SK-N-SH (cell line): ENCODE measurements around the gene GAS7. TPM values are rescaled to one million over a fixed set of nuclear protein-coding genes. Genes with fewer than 3 reads are reported as not detected.

Experiments used
- CTCF ChIA-PET: fragments of 300-600, 350-600 bp; formaldehyde crosslinking; extraction: SDS; loops from one replicate; lab custom pipeline; 2021; lab: Yijun Ruan, JAX
- POLR2A ChIA-PET: fragments of 350-600 bp; sonication (Branson Sonifier 250); formaldehyde crosslinking; extraction: SDS; loops from one replicate; lab custom pipeline; 2020; ENCODE audit warnings: antibody characterized with exemption, inconsistent platforms; lab: Yijun Ruan, JAX
- DNase-seq: peaks from one replicate; pipeline ENCODE4 v3.0.0; 2012
- H2AFZ ChIP-seq: fragments of 200-600 bp; sonication (generic); 2 replicates; pipeline ENCODE4 v1.8.1; 2016; ENCODE audit warnings: antibody characterized with exemption, mild to moderate bottlenecking, low read depth
- H3F3A ChIP-seq: fragments of 200-600 bp; sonication (generic); replicated peaks from 2 replicates; pipeline ENCODE3; 2016; ENCODE audit warnings: antibody characterized with exemption, mild to moderate bottlenecking; ENCODE audit not compliant: insufficient read depth
- H3K27ac ChIP-seq, 2 experiments: fragments of 200-500 bp in 1 of 2; fragments of 200-600 bp in 1 of 2; sonication (Bioruptor generic) in 1 of 2; sonication (generic), shearing (Covaris generic) in 1 of 2; 2 replicates each; pipeline versions ENCODE4 v1.5.1 to v1.6.1; 2014 to 2016; ENCODE audit warnings: low read depth in 2 of 2, inconsistent platforms in 1 of 2, low read length in 1 of 2, mild to moderate bottlenecking in 1 of 2, mixed read lengths in 1 of 2
- H3K27me3 ChIP-seq: fragments of 200-600 bp; sonication (generic), shearing (Covaris generic); 2 replicates; pipeline ENCODE4 v1.6.1; 2016; ENCODE audit warnings: mixed run types; ENCODE audit not compliant: insufficient read depth
- H3K36me3 ChIP-seq, 2 experiments: fragments of 200-500 bp in 1 of 2; fragments of 200-600 bp in 1 of 2; sonication (Bioruptor generic) in 1 of 2; sonication (generic) in 1 of 2; replicated peaks in 1 of 2; 2 replicates each; pipeline versions ENCODE3 to v1.5.1; 2014 to 2016; ENCODE audit warnings: low read length in 1 of 2, mild to moderate bottlenecking in 1 of 2; ENCODE audit not compliant: insufficient read depth in 2 of 2, control insufficient read depth in 1 of 2
- H3K4me1 ChIP-seq, 2 experiments: fragments of 200-500 bp in 1 of 2; fragments of 200-600 bp in 1 of 2; sonication (Bioruptor generic) in 1 of 2; sonication (generic), shearing (Covaris generic) in 1 of 2; 2 replicates each; pipeline versions ENCODE4 v1.5.1 to v1.6.1; 2014 to 2016; ENCODE audit warnings: low read depth in 1 of 2, low read length in 1 of 2, mixed run types in 1 of 2; ENCODE audit not compliant: insufficient read depth in 2 of 2, control insufficient read depth in 1 of 2
- H3K4me2 ChIP-seq: fragments of 200-600 bp; sonication (generic), shearing (Covaris generic); 2 replicates; pipeline ENCODE4 v1.6.1; 2017; ENCODE audit warnings: mixed run types
- H3K4me3 ChIP-seq, 2 experiments: fragments of 200-500 bp in 1 of 2; fragments of 200-600 bp in 1 of 2; sonication (Bioruptor generic) in 1 of 2; sonication (generic), shearing (Covaris generic) in 1 of 2; 2 replicates each; pipeline versions ENCODE4 v1.5.1 to v1.8.1; 2014 to 2016; ENCODE audit warnings: low read depth in 2 of 2, inconsistent platforms in 1 of 2, low read length in 1 of 2, mild to moderate bottlenecking in 1 of 2, mixed read lengths in 1 of 2, moderate library complexity in 1 of 2
- H3K79me2 ChIP-seq: fragments of 200-600 bp; sonication (generic); 2 replicates; pipeline ENCODE4 v1.8.1; 2017; ENCODE audit warnings: mild to moderate bottlenecking; ENCODE audit not compliant: insufficient read depth
- H3K9ac ChIP-seq: fragments of 200-600 bp; sonication (generic); 2 replicates; pipeline ENCODE4 v1.6.1; 2017; ENCODE audit warnings: mixed run types
- H3K9me2 ChIP-seq: fragments of 200-600 bp; sonication (generic); 2 replicates; pipeline ENCODE4 v1.6.1; 2017; ENCODE audit warnings: mixed run types
- H3K9me3 ChIP-seq: fragments of 200-600 bp; sonication (generic); 2 replicates; pipeline ENCODE4 v1.6.1; 2017; ENCODE audit warnings: mixed run types, mild to moderate bottlenecking, moderate library complexity
- H4K20me1 ChIP-seq: fragments of 200-600 bp; sonication (generic); 2 replicates; pipeline ENCODE4 v1.6.1; 2017; ENCODE audit warnings: mild to moderate bottlenecking, mixed run types; ENCODE audit not compliant: insufficient read depth
- EP300 ChIP-seq, 2 experiments: IDR thresholded peaks; 2 replicates each; pipeline versions ENCODE4 v1.4.0 to v1.6.1; 2012; ENCODE audit warnings: borderline replicate concordance in 1 of 2, low read depth in 1 of 2, low read length in 1 of 2
- EZH2phosphoT487 ChIP-seq: fragments of 200-600 bp; sonication (generic); IDR thresholded peaks from 2 replicates; pipeline ENCODE4 v1.6.1; 2017; ENCODE audit warnings: low read depth, mixed run types, mild to moderate bottlenecking, antibody characterized with exemption, moderate library complexity, borderline replicate concordance
- FOSL2 ChIP-seq: IDR thresholded peaks from 2 replicates; pipeline ENCODE4 v1.4.0; 2012; ENCODE audit warnings: low read depth, mild to moderate bottlenecking, moderate library complexity, borderline replicate concordance
- FOXM1 ChIP-seq: IDR thresholded peaks from 2 replicates; pipeline ENCODE4 v1.4.0; 2012; ENCODE audit warnings: low read depth, mild to moderate bottlenecking
- GATA2 ChIP-seq: sonication (generic); formaldehyde crosslinking; IDR thresholded peaks from 2 replicates; pipeline ENCODE4 v1.5.0; 2020; ENCODE audit warnings: mild to moderate bottlenecking, missing genetic modification reagents
- MEF2A ChIP-seq: IDR thresholded peaks from 2 replicates; pipeline ENCODE4 v1.4.0; 2012; ENCODE audit warnings: low read depth, borderline replicate concordance
- NFIC ChIP-seq: IDR thresholded peaks from 2 replicates; pipeline ENCODE4 v1.4.0; 2012; ENCODE audit warnings: borderline replicate concordance
- POLR2AphosphoS5 ChIP-seq: IDR thresholded peaks from 2 replicates; pipeline ENCODE4 v1.6.1; 2012; ENCODE audit warnings: low read depth, low read length
- SMC3 ChIP-seq: IDR thresholded peaks from 2 replicates; pipeline ENCODE4 v1.6.1; 2012; ENCODE audit warnings: low read depth, low read length, improper control_type of control experiment
- TAF1 ChIP-seq: IDR thresholded peaks from 2 replicates; pipeline ENCODE4 v1.6.1; 2012; ENCODE audit warnings: low read depth, mild to moderate bottlenecking, low read length, moderate library complexity, borderline replicate concordance
- USF2 ChIP-seq: fragments of 150-350 bp; IDR thresholded peaks from 2 replicates; pipeline ENCODE4 v1.6.1; 2017; ENCODE audit warnings: antibody characterized with exemption, low read length, low read depth, borderline replicate concordance
- WGBS: methylation state at CpG from one replicate; pipeline ENCODE4 v1.1.6; 2017; ENCODE audit warnings: low lambda C conversion rate; 5-methylcytosine and 5-hydroxymethylcytosine counted together
- polyA plus RNA-seq, 3 experiments: library from polyadenylated mRNA; depleted of rRNA; stranded (reverse); fragments of >200 nt; gene quantifications; 2 replicates each; pipeline ENCODE4 v1.2.3, GENCODE V29; 2012
- TF ChIP-seq, protein P1 (sequence below): IDR thresholded peaks from 2 replicates; pipeline ENCODE4 v1.4.0; 2012; ENCODE audit warnings: low read depth, borderline replicate concordance
- TF ChIP-seq, protein P2 (sequence below): fragments of 150-350 bp; IDR thresholded peaks from 2 replicates; pipeline ENCODE4 v1.6.1; 2016; ENCODE audit warnings: mild to moderate bottlenecking, low read depth, low read length
- TF ChIP-seq, protein P3 (sequence below): IDR thresholded peaks from 2 replicates; pipeline ENCODE4 v1.4.0; 2012; ENCODE audit warnings: low read depth, borderline replicate concordance
- TF ChIP-seq, protein P4 (sequence below): IDR thresholded peaks from 2 replicates; pipeline ENCODE4 v1.6.1; 2012; ENCODE audit warnings: mild to moderate bottlenecking, low read depth, low read length, moderate library complexity
- TF ChIP-seq, protein P5 (sequence below): IDR thresholded peaks from 2 replicates; pipeline ENCODE4; 2012

The GAS7 gene
- polyA plus RNA-seq, 1 of the 3 experiments (the other 2 are of a cell fraction) = 0.12 TPM

GRCh38 chr17:9968881-9969280 lies 229.5 kb downstream of the GAS7 start:
- no peaks in the 10 kb centered on the region for H3K9me2 ChIP-seq
- H3K79me2 ChIP-seq = no peaks in the 10 kb centered on the region
- H3K9me3 ChIP-seq = no peaks in the 10 kb centered on the region
- H3K4me3 ChIP-seq = no peak overlapping the region
- TF ChIP-seq FOSL2 = no peak
- TF ChIP-seq GATA2 (CRISPR knock-in tag) = no peak
- TF ChIP-seq FOXM1 = no peak
- TF ChIP-seq NFIC = no peak
- TF ChIP-seq EP300 (IDR thresholded peaks at IDR 0.05; ENCODE audit: borderline replicate concordance in 1 of 2, low read depth in 1 of 2, low read length in 1 of 2) = no peak
- TF ChIP-seq, protein P1, sequence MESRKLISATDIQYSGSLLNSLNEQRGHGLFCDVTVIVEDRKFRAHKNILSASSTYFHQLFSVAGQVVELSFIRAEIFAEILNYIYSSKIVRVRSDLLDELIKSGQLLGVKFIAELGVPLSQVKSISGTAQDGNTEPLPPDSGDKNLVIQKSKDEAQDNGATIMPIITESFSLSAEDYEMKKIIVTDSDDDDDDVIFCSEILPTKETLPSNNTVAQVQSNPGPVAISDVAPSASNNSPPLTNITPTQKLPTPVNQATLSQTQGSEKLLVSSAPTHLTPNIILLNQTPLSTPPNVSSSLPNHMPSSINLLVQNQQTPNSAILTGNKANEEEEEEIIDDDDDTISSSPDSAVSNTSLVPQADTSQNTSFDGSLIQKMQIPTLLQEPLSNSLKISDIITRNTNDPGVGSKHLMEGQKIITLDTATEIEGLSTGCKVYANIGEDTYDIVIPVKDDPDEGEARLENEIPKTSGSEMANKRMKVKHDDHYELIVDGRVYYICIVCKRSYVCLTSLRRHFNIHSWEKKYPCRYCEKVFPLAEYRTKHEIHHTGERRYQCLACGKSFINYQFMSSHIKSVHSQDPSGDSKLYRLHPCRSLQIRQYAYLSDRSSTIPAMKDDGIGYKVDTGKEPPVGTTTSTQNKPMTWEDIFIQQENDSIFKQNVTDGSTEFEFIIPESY = no peak
- no peak for TF ChIP-seq MEF2A
- TF ChIP-seq, protein P2, sequence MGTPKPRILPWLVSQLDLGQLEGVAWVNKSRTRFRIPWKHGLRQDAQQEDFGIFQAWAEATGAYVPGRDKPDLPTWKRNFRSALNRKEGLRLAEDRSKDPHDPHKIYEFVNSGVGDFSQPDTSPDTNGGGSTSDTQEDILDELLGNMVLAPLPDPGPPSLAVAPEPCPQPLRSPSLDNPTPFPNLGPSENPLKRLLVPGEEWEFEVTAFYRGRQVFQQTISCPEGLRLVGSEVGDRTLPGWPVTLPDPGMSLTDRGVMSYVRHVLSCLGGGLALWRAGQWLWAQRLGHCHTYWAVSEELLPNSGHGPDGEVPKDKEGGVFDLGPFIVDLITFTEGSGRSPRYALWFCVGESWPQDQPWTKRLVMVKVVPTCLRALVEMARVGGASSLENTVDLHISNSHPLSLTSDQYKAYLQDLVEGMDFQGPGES = no peak
- TF ChIP-seq, protein P3, sequence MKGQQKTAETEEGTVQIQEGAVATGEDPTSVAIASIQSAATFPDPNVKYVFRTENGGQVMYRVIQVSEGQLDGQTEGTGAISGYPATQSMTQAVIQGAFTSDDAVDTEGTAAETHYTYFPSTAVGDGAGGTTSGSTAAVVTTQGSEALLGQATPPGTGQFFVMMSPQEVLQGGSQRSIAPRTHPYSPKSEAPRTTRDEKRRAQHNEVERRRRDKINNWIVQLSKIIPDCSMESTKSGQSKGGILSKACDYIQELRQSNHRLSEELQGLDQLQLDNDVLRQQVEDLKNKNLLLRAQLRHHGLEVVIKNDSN = no peak
- no peak for TF ChIP-seq SMC3
- TF ChIP-seq POLR2AphosphoS5 = no peak
- TF ChIP-seq, all 33 proteins: peak for 0
- WGBS = 24% methylated on average over 5 of the region's 5 CpGs
- Histone ChIP-seq H3K4me2 (no peak overlapping the region), H3K4me1 (peaks cover 0 to 1% of the 10 kb centered on the region in 2 experiments; a peak in 1 of 4 replicates), H4K20me1 (no peaks in the 10 kb centered on the region), H3K9ac (no peak overlapping the region), H2AFZ (no peak overlapping the region), H3K27ac (no peak overlapping the region), H3K27me3 (no peaks in the 10 kb centered on the region; the same call in 1 of the 2 replicates), H3K36me3 (no peaks in the 10 kb centered on the region), H3F3A (no peaks in the 10 kb centered on the region)
- ChIA-PET CTCF (interaction anchor here (1.2 to 1.4 kb wide), 3 partner anchors 10 to 20 kb away, joined by 3 to 4 read pairs (median 3); no protein-coding TSS in a partner anchor), POLR2A (no interaction called here)
- no peak for DNase-seq

- no peaks in the 10 kb centered on the region; a peak in 1 of 4 replicates for H3K4me1 ChIP-seq
- H3K4me3 ChIP-seq = no peak overlapping the region
- no peak overlapping the region for H3K27ac ChIP-seq
- ChIA-PET POLR2A (no interaction called here), CTCF (interaction anchor here (1.2 to 2.0 kb wide), 4 partner anchors 9 to 259 kb away, joined by 3 to 9 read pairs (median 4); no protein-coding TSS in a partner anchor)
- no peak overlapping the region for H3K4me2 ChIP-seq
- DNase-seq = no peak
- no peaks in the 10 kb centered on the region for H3F3A ChIP-seq
- no peaks in the 10 kb centered on the region for H3K79me2 ChIP-seq
- H2AFZ ChIP-seq = no peak overlapping the region
- WGBS = 24% methylated on average over 3 of the region's 5 CpGs
- H3K9me3 ChIP-seq = no peaks in the 10 kb centered on the region
- no peaks in the 10 kb centered on the region for H4K20me1 ChIP-seq
- no peaks in the 10 kb centered on the region for H3K9me2 ChIP-seq
- no peaks in the 10 kb centered on the region for H3K36me3 ChIP-seq
- H3K9ac ChIP-seq = no peak overlapping the region
- no peaks in the 10 kb centered on the region for H3K27me3 ChIP-seq
- TF ChIP-seq, protein P3 = no peak
- TF ChIP-seq, protein P4, sequence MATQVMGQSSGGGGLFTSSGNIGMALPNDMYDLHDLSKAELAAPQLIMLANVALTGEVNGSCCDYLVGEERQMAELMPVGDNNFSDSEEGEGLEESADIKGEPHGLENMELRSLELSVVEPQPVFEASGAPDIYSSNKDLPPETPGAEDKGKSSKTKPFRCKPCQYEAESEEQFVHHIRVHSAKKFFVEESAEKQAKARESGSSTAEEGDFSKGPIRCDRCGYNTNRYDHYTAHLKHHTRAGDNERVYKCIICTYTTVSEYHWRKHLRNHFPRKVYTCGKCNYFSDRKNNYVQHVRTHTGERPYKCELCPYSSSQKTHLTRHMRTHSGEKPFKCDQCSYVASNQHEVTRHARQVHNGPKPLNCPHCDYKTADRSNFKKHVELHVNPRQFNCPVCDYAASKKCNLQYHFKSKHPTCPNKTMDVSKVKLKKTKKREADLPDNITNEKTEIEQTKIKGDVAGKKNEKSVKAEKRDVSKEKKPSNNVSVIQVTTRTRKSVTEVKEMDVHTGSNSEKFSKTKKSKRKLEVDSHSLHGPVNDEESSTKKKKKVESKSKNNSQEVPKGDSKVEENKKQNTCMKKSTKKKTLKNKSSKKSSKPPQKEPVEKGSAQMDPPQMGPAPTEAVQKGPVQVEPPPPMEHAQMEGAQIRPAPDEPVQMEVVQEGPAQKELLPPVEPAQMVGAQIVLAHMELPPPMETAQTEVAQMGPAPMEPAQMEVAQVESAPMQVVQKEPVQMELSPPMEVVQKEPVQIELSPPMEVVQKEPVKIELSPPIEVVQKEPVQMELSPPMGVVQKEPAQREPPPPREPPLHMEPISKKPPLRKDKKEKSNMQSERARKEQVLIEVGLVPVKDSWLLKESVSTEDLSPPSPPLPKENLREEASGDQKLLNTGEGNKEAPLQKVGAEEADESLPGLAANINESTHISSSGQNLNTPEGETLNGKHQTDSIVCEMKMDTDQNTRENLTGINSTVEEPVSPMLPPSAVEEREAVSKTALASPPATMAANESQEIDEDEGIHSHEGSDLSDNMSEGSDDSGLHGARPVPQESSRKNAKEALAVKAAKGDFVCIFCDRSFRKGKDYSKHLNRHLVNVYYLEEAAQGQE = no peak
- TF ChIP-seq EZH2phosphoT487 (no peak), USF2 (no peak), TAF1 (no peak), GATA2 (CRISPR knock-in tag) (no peak)
- TF ChIP-seq, protein P5, sequence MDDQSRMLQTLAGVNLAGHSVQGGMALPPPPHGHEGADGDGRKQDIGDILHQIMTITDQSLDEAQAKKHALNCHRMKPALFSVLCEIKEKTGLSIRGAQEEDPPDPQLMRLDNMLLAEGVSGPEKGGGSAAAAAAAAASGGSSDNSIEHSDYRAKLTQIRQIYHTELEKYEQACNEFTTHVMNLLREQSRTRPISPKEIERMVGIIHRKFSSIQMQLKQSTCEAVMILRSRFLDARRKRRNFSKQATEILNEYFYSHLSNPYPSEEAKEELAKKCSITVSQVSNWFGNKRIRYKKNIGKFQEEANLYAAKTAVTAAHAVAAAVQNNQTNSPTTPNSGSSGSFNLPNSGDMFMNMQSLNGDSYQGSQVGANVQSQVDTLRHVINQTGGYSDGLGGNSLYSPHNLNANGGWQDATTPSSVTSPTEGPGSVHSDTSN = no peak
Measured at GRCh38 chr17:9968008-9968407, 230.4 kb downstream of the GAS7 start.
